ENCODE results near the gene ZNF646.

The ZNF646 gene

DNA sequence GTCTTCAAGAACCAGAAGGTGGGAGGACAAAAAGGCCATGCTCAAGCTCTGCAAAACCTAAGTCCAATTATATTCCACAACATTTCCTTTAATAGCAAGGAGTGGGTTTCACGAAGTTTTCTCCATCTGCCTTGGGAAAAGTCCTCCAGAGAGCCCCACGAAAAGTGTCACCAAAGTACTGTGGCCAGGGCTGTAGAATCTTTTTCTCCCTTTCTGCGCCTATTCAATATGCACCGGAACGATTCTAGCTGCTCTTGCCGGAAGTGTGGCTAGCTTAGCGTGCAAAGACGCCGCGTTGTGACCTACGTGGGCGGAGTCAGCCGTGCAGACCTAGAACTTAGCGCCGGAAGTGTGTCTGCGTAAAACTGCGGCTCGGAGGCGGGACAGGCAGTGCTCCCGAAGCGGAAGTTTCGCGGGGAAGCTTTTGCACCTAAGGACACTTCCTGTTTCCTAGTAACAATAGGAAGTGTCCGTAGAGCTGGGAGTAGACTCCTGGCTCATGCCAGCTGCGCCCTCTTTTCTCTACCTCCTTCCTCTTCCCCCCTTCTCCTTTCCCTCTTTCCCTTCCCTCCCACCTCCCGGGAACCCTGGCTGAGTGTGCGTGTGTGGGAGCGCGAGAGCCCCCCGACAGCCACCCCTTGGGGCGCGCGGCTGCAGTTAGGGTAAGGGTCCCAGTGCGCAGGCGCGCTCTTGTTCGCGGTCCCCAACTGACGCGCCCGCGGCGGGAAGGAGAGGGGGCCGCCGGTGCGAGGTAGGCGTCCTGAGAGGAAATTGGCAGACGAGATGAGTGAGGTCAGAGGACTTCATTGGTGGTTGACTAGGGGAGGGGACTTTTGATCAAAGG, at the start of gene ZNF646, which contains the start of gene ZNF668:
ZNF646 (plus strand) TSS at position 453 of the 844 bp plus-strand sequence. CDS start 1,903 bp downstream, outside the sequence.
ZNF668 (minus strand) TSS at position 271 of the 844 bp plus-strand sequence. CDS start 9,781 bp downstream, outside the sequence.
- peak; percentile 97 for DNase-seq

DNA sequence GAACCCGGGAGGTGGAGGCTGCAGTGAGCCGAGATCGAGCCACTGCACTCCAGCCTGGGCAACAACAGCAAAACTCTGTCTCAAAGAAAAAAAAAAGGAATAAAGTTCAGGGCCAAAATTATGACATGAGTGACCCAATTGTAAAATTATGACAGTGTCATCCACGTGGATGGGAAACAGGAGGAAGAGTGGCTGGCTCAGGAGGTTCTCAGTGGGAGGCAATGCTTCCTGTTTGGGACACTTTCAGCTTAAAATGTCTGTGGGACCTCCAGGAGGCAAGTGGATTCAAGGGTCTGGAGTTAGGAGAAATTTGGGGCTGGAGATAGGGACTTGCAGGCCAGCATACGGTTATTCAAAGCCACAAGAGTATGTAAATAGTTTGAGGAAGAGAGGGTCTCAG, 48.9 kb upstream of the ZNF646 start:
- DNase-seq: no peak

DNA sequence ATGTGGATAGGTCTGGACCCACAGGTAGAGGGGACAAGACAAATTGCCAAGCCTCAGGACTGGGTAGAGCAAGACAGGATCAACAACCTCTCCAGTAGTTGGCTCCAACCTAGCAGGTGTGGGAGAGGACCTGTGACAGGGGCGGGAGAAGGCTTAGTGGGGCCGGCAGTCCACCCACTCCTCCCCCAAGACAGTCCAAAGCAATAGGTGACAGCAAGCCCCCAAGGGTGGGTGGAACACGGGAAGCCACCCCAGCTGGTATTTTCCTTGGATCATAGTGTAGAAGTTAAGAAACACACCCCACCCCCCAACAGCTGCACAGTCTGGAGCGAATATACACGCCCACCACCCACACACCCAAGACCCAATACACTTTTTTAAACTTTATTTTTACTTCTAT, 45.0 kb upstream of the ZNF646 start:
- no peak for DNase-seq

- no peak for DNase-seq
Measured at GRCh38 chr16:31031276-31031675, 42.9 kb upstream of the ZNF646 start.

DNA sequence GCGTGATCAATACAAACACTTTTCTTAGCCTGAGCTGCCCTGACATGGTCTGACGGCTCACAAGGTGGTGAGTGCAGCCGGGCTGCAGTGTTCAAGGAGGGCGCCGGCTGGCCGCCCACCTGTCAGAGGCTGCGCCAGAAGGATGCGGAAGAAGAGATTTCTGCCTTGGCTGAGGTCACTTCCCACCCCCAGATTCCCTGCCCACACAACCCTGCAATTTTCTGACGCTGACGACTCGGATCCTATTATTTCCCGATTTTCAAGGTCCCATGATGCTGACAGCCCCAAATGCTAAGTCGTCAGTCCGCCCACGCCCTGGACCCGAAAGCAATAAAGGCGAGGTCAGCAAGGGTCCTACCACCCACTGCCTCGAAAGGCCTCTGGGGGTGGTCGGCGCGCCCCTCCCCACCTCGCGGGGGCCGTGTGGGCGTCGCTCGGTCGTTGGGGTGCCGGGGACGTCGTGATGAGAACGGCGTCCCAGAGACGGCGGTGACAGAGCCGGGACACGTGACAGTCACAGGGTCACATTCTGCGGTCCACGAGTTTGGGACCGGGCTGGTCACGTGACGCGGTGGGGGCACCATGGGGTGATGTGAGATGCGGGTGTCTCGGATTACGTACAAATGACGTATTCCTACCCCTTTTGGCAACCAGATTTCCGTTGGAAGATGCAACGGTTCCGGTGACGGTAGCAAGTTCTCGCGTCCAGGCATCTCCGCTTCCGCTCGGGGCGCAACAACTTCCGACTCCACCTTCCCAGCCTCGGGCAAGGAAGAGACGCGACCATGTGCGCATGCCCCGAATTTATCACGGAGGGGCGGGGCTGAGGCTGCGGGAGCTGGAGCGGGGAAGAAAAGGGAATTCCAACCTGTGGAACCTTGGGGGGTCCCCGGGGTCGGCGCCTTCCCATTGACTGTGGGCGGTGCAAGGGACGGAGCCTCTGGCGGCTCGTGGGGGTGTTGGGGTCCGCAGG, 41.2 kb upstream of the ZNF646 start, which contains the start of gene STX4:
STX4 (plus strand) TSS at position 823 of the 973 bp plus-strand sequence. CDS start 248 bp downstream, outside the sequence.
- DNase-seq: peak; percentile 99

- DNase-seq: peak; percentile 88
Measured at GRCh38 chr16:31033709-31034492, 40.3 kb upstream of the ZNF646 start.

DNA sequence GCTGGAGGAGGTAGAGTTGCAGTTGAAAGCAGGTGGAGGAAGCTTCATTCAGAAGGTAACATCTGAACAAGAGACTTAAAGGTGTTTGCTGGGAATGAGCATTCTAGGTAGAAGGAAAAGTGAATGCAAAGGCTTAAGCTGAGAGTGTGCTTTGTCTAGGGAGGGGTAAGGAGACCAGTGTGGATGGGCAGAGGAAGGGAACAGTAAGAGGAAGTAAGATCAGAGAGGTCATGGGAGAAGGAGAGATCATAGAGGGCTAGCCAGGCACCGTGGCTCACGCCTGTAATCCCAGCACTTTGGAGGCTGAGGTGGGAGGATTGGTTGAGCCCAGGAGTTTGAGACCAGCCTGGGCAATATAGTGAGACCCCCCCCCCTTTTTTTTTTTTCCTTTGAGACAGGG, 37.5 kb upstream of the ZNF646 start:
- DNase-seq: no peak

- no peak for DNase-seq
Measured at GRCh38 chr16:31038993-31039392, 35.2 kb upstream of the ZNF646 start.

GRCh38 chr16:31042866-31043265, 31.4 kb upstream of the ZNF646 start:
- DNase-seq: no peak

DNA sequence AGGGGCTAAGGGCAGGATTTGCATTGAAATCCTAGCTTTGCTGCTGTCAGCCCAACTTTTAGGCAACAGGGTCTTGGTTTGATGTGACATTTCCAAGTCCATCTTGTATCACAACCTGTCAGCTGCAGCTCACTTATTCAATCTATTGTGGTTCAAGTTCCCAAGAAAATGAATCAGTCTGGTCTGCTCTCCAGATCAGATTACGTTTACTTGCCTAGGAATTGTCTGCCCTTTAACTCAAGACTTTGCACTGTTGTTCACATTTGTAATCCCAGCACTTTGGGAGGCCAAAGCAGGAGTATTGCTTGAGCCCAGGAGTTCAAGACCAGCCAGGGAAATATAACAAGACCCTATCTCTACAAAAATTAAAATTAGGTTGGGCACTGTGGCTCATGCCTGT, 30.9 kb upstream of the ZNF646 start:
- no peak for DNase-seq

GRCh38 chr16:31043898-31044481, 30.2 kb upstream of the ZNF646 start:
- DNase-seq: no peak

GRCh38 chr16:31050280-31051030, 23.8 kb upstream of the ZNF646 start:
- no peak for DNase-seq

DNA sequence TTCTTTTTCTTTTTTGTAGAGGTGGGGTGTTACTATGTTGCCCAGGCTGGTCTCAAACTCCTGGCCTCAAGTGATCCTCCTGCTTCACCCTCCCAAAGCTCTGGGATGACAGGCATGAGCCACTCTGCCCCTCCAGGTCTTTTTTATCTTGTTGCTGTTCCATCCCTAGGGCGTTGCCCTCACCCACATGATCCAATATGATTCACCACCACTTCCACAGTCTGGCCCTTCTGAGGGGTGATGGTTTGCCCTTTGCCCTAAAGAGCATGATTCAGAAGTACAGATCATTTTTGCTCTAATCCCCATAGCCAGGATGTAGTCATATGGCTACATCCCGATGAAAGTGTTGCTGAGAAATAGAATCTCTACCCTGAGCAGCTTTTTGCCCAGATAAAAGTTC, 22.1 kb upstream of the ZNF646 start:
- DNase-seq: no peak

GRCh38 chr16:31055613-31056012, 18.6 kb upstream of the ZNF646 start:
- no peak for DNase-seq

- no peak for DNase-seq
Measured at GRCh38 chr16:31061126-31061812, 13.0 kb upstream of the ZNF646 start.

DNA sequence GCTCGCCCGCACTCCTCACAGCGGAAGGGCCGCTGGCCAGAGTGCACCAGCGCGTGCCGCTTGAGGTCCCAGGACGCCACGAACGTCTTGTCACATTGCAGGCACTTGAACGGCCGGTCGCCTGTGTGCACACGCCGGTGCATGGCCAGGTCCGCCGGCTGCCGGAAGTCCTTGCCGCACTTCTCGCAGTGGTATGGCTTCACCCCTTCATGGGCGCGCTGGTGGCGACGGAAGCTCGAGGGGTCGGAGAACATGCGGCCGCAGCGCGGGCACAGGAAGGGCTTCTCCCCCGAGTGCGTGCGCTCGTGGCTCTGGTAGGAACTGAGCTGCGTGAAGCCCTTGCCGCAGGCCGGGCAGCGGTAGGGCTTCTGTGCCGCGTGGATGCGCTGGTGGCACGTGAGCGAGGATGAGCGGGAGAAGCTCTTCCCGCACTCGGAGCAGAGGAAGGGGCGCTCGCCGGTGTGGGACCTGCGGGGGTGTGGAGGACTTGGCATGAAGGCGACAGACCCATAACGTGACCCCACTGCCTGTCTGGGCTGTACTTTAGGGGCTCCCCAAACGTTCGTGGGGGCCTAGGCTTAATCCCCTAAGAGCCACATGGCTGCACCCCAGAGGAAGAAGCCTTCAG, 12.3 kb upstream of the ZNF646 start:
- DNase-seq: no peak

- DNase-seq: no peak
Measured at GRCh38 chr16:31063495-31063842, 10.8 kb upstream of the ZNF646 start.

DNA sequence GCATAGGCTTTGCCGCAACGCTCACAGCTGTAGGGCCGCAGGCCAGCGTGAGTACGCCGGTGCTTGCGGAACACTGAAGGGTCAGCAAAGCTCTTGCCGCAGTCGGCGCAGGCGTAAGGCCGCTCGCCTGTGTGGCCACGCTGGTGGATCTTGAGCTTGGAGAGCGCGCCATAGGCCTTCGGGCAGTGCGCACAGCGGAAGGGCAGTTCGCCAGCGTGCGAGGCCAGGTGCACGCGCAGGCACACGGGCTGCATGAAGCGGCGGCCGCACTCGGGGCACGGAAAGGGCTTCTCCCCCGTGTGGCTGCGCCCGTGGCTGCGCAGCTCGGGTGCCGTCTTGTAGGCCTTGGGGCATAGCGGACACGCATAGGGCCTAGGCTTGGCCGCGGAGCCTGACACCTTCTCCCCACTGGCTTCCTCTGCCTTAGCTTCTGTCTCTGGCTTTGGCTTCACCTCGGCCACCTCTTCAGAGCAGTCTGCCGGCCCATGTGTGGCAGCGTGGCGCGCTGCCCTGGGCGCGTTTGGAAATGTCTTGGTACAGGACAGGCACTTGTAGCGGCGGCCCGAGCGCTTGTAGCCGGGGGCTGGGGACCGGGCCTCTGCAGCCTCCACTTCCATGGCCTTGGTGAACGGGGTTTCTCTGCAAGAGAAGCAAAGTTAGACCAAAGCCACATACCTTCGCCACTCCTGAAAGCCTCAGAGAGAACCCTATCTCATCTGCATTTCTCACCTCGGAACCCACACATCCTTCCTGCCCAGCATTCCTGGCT, 10.2 kb upstream of the ZNF646 start:
- no peak for DNase-seq

DNA sequence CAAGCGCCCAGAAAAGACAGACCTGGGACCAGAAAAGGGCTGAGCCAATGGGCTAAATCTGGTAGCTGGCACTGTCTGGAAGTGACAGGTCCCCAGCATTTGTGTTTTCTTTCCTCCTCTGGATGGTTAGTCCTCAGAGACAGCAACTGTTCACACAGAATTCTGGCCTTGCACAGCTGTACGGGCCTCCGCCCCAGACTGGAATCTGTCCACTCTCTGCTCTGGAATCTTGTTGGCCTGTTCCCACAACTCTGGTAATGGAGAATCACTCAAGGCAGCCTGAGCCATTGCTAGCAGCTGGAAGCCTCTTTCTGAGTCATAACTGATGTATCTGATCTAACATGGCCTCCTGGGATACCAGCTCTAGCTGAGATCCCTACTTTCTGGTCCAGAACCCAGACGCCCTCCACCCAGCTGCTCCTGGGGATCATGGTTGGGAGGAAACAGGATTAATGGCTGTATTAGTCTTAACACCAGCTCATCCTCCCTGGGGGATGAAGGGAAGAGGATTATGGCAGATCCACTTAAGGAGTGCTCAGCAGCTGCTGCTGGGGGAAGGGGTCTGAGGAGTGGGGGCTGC, 9.2 kb upstream of the ZNF646 start:
- peak; percentile 86 for DNase-seq

Data from right forelimb (tissue), 1 donor.